T follicular helper cell (primary cell): Measurements from ENCODE around the gene XAGE2.

Experiments
- DNase-seq: peaks from one replicate; pipeline ENCODE4 v3.0.0-alpha.2; 2020; ENCODE audit warnings: low read depth

Gene XAGE2

GRCh38 chrX:52424656-52425055, 55.8 kb downstream of the XAGE2 start:
- DNase-seq = no peak
